ENCODE results near the gene BCKDHA. TPM values are rescaled to one million over a fixed set of nuclear protein-coding genes. Genes with fewer than 3 reads are reported as not detected.

BCKDHA gene
- polyA plus RNA-seq, 1 donor from 2014 or later, result 51.9 TPM

DNA sequence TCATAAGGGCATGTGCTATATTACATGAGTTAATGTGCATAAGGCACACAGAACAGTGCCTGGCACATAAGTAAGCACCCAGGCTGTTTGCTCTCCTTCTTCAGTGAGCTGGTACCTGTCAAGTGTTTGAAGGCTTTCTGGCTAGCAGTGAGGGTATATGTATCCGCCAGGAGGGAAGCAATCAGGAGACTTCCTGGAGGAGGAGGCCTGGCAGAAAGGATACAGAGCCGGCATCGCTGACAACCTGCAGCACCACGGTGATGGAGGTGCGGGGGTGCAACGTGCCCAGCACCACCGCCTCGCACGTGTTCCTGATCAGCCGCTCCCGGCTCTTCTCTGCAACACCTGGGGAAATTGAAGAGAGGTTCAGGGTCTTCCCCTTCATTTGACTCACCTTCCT, 6.0 kb upstream of the BCKDHA start:
- Histone ChIP-seq H2AFZ (ENCODE audit: low read depth, low read length) (no peak overlapping the region), H3K27me3 (ENCODE audit: insufficient read depth, low read depth, low read length) (no peaks in the 10 kb centered on the region), H3K79me2 (replicated peaks; ENCODE audit: insufficient read depth, low read length) (no peaks in the 10 kb centered on the region), H3K36me3 (ENCODE audit: insufficient read depth, low read length) (no peaks in the 10 kb centered on the region), H3F3A (ENCODE audit: insufficient read depth, low read length, poor library complexity, severe bottlenecking) (no peaks in the 10 kb centered on the region), H3K27ac (ENCODE audit: low read length) (no peak overlapping the region), H3K4me2 (ENCODE audit: low read length) (no peak overlapping the region), H3K4me3 (ENCODE audit: low read length) (no peak overlapping the region), H3K9me2 (ENCODE audit: insufficient read depth, low read length) (no peaks in the 10 kb centered on the region), H4K20me1 (ENCODE audit: insufficient read depth) (no peaks in the 10 kb centered on the region), H3K9ac (ENCODE audit: low read length) (no peak overlapping the region), H3K9me3 (ENCODE audit: low read length) (no peaks in the 10 kb centered on the region)
- TF ChIP-seq TAF1 (IDR thresholded peaks at IDR 0.05; ENCODE audit: low read depth) (no peak), EZH2 (IDR thresholded peaks at IDR 0.05; ENCODE audit: borderline replicate concordance, insufficient read depth, low read length, poor library complexity, severe bottlenecking) (no peak), EP300 (conservative IDR thresholded peaks at IDR 0.05; ENCODE audit: poor library complexity, severe bottlenecking) (no peak), MXI1 (conservative IDR thresholded peaks at IDR 0.05; ENCODE audit: poor library complexity, severe bottlenecking) (no peak), RAD21 (conservative IDR thresholded peaks at IDR 0.05) (no peak), POLR2AphosphoS5 (IDR thresholded peaks at IDR 0.05) (no peak), SMC3 (conservative IDR thresholded peaks at IDR 0.05; ENCODE audit: poor library complexity) (no peak)
- TF ChIP-seq, protein P1, sequence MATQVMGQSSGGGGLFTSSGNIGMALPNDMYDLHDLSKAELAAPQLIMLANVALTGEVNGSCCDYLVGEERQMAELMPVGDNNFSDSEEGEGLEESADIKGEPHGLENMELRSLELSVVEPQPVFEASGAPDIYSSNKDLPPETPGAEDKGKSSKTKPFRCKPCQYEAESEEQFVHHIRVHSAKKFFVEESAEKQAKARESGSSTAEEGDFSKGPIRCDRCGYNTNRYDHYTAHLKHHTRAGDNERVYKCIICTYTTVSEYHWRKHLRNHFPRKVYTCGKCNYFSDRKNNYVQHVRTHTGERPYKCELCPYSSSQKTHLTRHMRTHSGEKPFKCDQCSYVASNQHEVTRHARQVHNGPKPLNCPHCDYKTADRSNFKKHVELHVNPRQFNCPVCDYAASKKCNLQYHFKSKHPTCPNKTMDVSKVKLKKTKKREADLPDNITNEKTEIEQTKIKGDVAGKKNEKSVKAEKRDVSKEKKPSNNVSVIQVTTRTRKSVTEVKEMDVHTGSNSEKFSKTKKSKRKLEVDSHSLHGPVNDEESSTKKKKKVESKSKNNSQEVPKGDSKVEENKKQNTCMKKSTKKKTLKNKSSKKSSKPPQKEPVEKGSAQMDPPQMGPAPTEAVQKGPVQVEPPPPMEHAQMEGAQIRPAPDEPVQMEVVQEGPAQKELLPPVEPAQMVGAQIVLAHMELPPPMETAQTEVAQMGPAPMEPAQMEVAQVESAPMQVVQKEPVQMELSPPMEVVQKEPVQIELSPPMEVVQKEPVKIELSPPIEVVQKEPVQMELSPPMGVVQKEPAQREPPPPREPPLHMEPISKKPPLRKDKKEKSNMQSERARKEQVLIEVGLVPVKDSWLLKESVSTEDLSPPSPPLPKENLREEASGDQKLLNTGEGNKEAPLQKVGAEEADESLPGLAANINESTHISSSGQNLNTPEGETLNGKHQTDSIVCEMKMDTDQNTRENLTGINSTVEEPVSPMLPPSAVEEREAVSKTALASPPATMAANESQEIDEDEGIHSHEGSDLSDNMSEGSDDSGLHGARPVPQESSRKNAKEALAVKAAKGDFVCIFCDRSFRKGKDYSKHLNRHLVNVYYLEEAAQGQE (IDR thresholded peaks at IDR 0.05; ENCODE audit: borderline replicate concordance), result no peak
- TF ChIP-seq, protein P2, sequence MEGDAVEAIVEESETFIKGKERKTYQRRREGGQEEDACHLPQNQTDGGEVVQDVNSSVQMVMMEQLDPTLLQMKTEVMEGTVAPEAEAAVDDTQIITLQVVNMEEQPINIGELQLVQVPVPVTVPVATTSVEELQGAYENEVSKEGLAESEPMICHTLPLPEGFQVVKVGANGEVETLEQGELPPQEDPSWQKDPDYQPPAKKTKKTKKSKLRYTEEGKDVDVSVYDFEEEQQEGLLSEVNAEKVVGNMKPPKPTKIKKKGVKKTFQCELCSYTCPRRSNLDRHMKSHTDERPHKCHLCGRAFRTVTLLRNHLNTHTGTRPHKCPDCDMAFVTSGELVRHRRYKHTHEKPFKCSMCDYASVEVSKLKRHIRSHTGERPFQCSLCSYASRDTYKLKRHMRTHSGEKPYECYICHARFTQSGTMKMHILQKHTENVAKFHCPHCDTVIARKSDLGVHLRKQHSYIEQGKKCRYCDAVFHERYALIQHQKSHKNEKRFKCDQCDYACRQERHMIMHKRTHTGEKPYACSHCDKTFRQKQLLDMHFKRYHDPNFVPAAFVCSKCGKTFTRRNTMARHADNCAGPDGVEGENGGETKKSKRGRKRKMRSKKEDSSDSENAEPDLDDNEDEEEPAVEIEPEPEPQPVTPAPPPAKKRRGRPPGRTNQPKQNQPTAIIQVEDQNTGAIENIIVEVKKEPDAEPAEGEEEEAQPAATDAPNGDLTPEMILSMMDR (IDR thresholded peaks at IDR 0.05; ENCODE audit: poor library complexity, severe bottlenecking), result no peak

DNA sequence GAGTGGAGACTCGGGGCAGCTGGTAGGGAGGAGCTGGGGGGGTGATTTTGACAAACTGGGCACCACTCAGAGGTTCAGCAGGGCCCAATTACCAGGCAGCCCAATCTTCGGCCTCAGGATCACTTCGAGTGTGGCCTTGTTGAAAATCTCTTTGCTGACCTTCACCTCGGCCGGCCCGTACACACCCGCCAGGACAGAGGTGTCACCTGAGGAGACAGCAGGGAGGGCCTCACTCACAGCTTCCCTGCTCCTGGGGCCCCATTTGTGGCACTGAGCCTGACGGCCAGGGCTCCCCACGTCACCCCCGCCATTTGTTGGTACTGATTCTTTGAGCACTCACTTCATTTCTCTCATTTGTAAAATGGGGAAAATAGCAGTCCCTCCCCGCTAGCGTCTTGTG, 4.8 kb upstream of the BCKDHA start:
- Histone ChIP-seq H3F3A (ENCODE audit: insufficient read depth, low read length, poor library complexity, severe bottlenecking) (no peaks in the 10 kb centered on the region), H3K79me2 (replicated peaks; ENCODE audit: insufficient read depth, low read length) (peaks cover 3% of the 10 kb centered on the region), H3K27me3 (ENCODE audit: insufficient read depth, low read depth, low read length) (no peaks in the 10 kb centered on the region), H3K27ac (ENCODE audit: low read length) (no peak overlapping the region), H3K4me2 (ENCODE audit: low read length) (no peak overlapping the region), H3K4me3 (ENCODE audit: low read length) (no peak overlapping the region), H3K36me3 (ENCODE audit: insufficient read depth, low read length) (no peaks in the 10 kb centered on the region), H4K20me1 (ENCODE audit: insufficient read depth) (no peaks in the 10 kb centered on the region), H3K9ac (ENCODE audit: low read length) (no peak overlapping the region), H2AFZ (ENCODE audit: low read depth, low read length) (no peak overlapping the region), H3K9me2 (ENCODE audit: insufficient read depth, low read length) (no peaks in the 10 kb centered on the region), H3K9me3 (ENCODE audit: low read length) (no peaks in the 10 kb centered on the region)
- TF ChIP-seq MXI1 (conservative IDR thresholded peaks at IDR 0.05; ENCODE audit: poor library complexity, severe bottlenecking) (no peak), RAD21 (conservative IDR thresholded peaks at IDR 0.05) (no peak), TAF1 (IDR thresholded peaks at IDR 0.05; ENCODE audit: low read depth) (no peak)
- TF ChIP-seq, protein P1 (IDR thresholded peaks at IDR 0.05; ENCODE audit: borderline replicate concordance), result no peak

All from neural cell (in vitro differentiated cells).